Right lobe of liver (tissue), 6 donors: ENCODE measurements around the gene INPP5A. TPM values are rescaled to one million over a fixed set of nuclear protein-coding genes. Genes with fewer than 3 reads are reported as not detected.

Source experiments
- ATAC-seq, 4 donors: fragments of 200-7000 bp; cut with Tn5 transposase; one replicate each; pipeline ENCODE4 v1.9.1; 2020; ENCODE audit warnings: mild to moderate bottlenecking in 4 of 4, moderate library complexity in 4 of 4
- DNase-seq, 3 donors: peaks; one replicate each; pipeline ENCODE4 v3.0.0-alpha.2; 2020
- H3K27ac ChIP-seq, 3 donors: fragments of 200-600 bp; one replicate each; pipeline ENCODE4 v1.8.0; 2022
- H3K27me3 ChIP-seq, 2 donors: fragments of 200-600 bp; one replicate each; pipeline ENCODE4 v1.8.0; 2022
- H3K36me3 ChIP-seq, 4 donors: fragments of 200-600 bp; sonication (generic) in 1 of 4; one replicate each; pipeline versions ENCODE4 v1.5.1 to v1.8.0; 2017 to 2022; ENCODE audit warnings: control low read depth in 1 of 4
- H3K4me1 ChIP-seq, 4 donors: fragments of 200-600 bp; sonication (generic) in 1 of 4; one replicate each; pipeline versions ENCODE4 v1.5.1 to v1.8.0; 2017 to 2022; ENCODE audit warnings: control low read depth in 1 of 4
- H3K4me3 ChIP-seq, 3 donors: fragments of 200-600 bp; one replicate each; pipeline ENCODE4 v1.8.0; 2022
- H3K9me3 ChIP-seq, 4 donors: fragments of 200-600 bp; sonication (generic) in 1 of 4; one replicate each; pipeline versions ENCODE4 v1.5.1 to v1.8.0; 2017 to 2022; ENCODE audit warnings: control low read depth in 1 of 4
- CTCF ChIP-seq, 4 donors: fragments of 200-600 bp in 3 of 4; fragments of 450-650 bp in 1 of 4; IDR thresholded peaks; one replicate each; pipeline versions ENCODE4 v1.5.1 to v1.8.0; 2016 to 2022; ENCODE audit warnings: antibody characterized with exemption in 4 of 4, mild to moderate bottlenecking in 2 of 4
- POLR2A ChIP-seq: fragments of 450-650 bp; IDR thresholded peaks from one replicate; pipeline ENCODE4 v1.6.1; 2017; ENCODE audit warnings: antibody characterized with exemption, mild to moderate bottlenecking
- WGBS: methylation state at CpG from one replicate; pipeline ENCODE4 v1.1.6; 2018; ENCODE audit warnings: low coverage, low lambda C conversion rate; ENCODE audit not compliant: insufficient coverage; ENCODE audit errors: missing lambda C conversion rate; 5-methylcytosine and 5-hydroxymethylcytosine counted together
- intact Hi-C, 2 donors: fragments of 100-400 bp; cut with DNase I; formaldehyde crosslinking; loops; one replicate each; pipeline versions ENCODE4 v1.11.2 to v1.14.1; 2022
- total RNA-seq, 6 experiments: library from RNA; depleted of rRNA in 2 of 6; stranded (reverse); fragments of >200 nt in 2 of 6; fragmentation: NEBNext Ultra II Directional in 3 of 6; extraction: Animal tissue kit (Norgen Biotek cat#: 25700) in 3 of 6; gene quantifications; one replicate each; pipeline versions ENCODE4 v1.1.0 to v1.2.4, GENCODE V29; 2016 to 2023
- donor health status: DM: no; HTN: yes; CAD: no.
- donor health status: DM: no; HTN: no; CAD: no.
- donor health status: DM: no; HTN: no; CAD: no.
- donor health status: DM: no; HTN: yes; CAD: no.
- donor health status: DM: no; HTN: yes; CAD: no.

INPP5A gene
- total RNA-seq, 6 experiments from 2014 or later: 12.5 to 24.6 (median 16.9) TPM

- Histone ChIP-seq H3K36me3 (peaks cover 0 to 5% (median 1%) of the 10 kb centered on the region in 4 donors), H3K27me3 (no peaks in the 10 kb centered on the region), H3K4me3 (no peak overlapping the region), H3K4me1 (no peaks in the 10 kb centered on the region), H3K27ac (no peak overlapping the region), H3K9me3 (no peaks in the 10 kb centered on the region)
- intact Hi-C loops: no loop called here
- DNase-seq (no peak), ATAC-seq (no peak)
- TF ChIP-seq POLR2A: no peak
- 95% methylated on average over 10 of the region's 14 CpGs for WGBS
These were observed 239.9 kb downstream of the INPP5A start for GRCh38 chr10:132777441-132777840.

- Histone ChIP-seq H3K4me1 (no peaks in the 10 kb centered on the region), H3K27ac (no peak overlapping the region), H3K36me3 (peaks cover 0 to 5% (median 1%) of the 10 kb centered on the region in 4 donors), H3K4me3 (no peak overlapping the region), H3K9me3 (no peaks in the 10 kb centered on the region), H3K27me3 (no peaks in the 10 kb centered on the region)
- no peak for TF ChIP-seq POLR2A
- TF ChIP-seq CTCF (IDR thresholded peaks at IDR 0.05): no peak
- no peak for ATAC-seq
- no peak for DNase-seq
- intact Hi-C loops: loop anchor here in 1 of 2 donors (10.0 kb wide), 1 partner anchor 115 kb away; no protein-coding TSS in a partner anchor
- WGBS: 90% methylated on average over 7 of the region's 41 CpGs
These were observed 242.1 kb downstream of the INPP5A start for GRCh38 chr10:132779549-132780294.

- intact Hi-C loops: loop anchor here in 1 of 2 donors (10.0 kb wide), 1 partner anchor 116 kb away; no protein-coding TSS in a partner anchor
- no peaks in the 10 kb centered on the region for H3K4me1 ChIP-seq
- H3K9me3 ChIP-seq: no peaks in the 10 kb centered on the region
- no peak overlapping the region for H3K27ac ChIP-seq
- no peaks in the 10 kb centered on the region for H3K27me3 ChIP-seq
- ATAC-seq (no peak), DNase-seq (no peak)
- no peak overlapping the region for H3K4me3 ChIP-seq
- 94% methylated on average over 3 of the region's 12 CpGs for WGBS
- no peak for TF ChIP-seq CTCF (IDR thresholded peaks at IDR 0.05)
- TF ChIP-seq POLR2A: no peak
- H3K36me3 ChIP-seq: peaks cover 0 to 5% (median 1%) of the 10 kb centered on the region in 4 donors
These were observed 242.8 kb downstream of the INPP5A start for GRCh38 chr10:132780356-132780755.

- no peak for TF ChIP-seq POLR2A
- no peak for TF ChIP-seq CTCF (IDR thresholded peaks at IDR 0.05)
- H3K27me3 ChIP-seq: peaks cover 0 to 3% of the 10 kb centered on the region in 2 donors
- H3K4me3 ChIP-seq: no peak overlapping the region
- no peak overlapping the region for H3K27ac ChIP-seq
- intact Hi-C loops: loop anchor here in 1 of 2 donors (10.0 kb wide), 1 partner anchor 117 kb away; no protein-coding TSS in a partner anchor
- H3K4me1 ChIP-seq: peaks cover 0 to under 1% (median 0%) of the 10 kb centered on the region in 4 donors
- 95% methylated on average over 6 of the region's 20 CpGs for WGBS
- peaks cover 0 to 5% (median 1%) of the 10 kb centered on the region in 4 donors for H3K36me3 ChIP-seq
- no peaks in the 10 kb centered on the region for H3K9me3 ChIP-seq
- no peak for ATAC-seq
- no peak for DNase-seq
These were observed 244.0 kb downstream of the INPP5A start for GRCh38 chr10:132781556-132781955.
